ENCODE results near the gene TGFBR2. TPM values are rescaled to one million over a fixed set of nuclear protein-coding genes. Genes with fewer than 3 reads are reported as not detected.
A peak's percentile ranks its signal among the peaks of the same experiment; 100 is the strongest.

TGFBR2 gene
- total RNA-seq = 53.4 and 55.7 TPM in 2 replicates

- peak within 1 kb of the TSS; percentile 86 for H3K4me3 ChIP-seq (ENCODE audit: low read depth, low read length)
- peak; percentile 94 for DNase-seq (ENCODE audit: low read depth)
- peak; percentile 34 for TF ChIP-seq CTCF (conservative IDR thresholded peaks at IDR 0.05; ENCODE audit: low read depth, low read length)
Measured at GRCh38 chr3:30606301-30607031, at the start of gene TGFBR2. Gene TGFBR2 (plus strand): TSS chr3:30606601. CDS start chr3:30606884, 283 bp downstream.

- TF ChIP-seq CTCF (conservative IDR thresholded peaks at IDR 0.05; ENCODE audit: low read depth, low read length) = no peak
- no peak for DNase-seq (ENCODE audit: low read depth)
- no peak overlapping the region for H3K4me3 ChIP-seq (ENCODE audit: low read depth, low read length)
Measured at GRCh38 chr3:30557746-30558303, 48.6 kb upstream of the TGFBR2 start.

GRCh38 chr3:30563956-30564355 lies 42.4 kb upstream of the TGFBR2 start:
- DNase-seq (ENCODE audit: low read depth) = no peak
- no peak for TF ChIP-seq CTCF (conservative IDR thresholded peaks at IDR 0.05; ENCODE audit: low read depth, low read length)
- no peak overlapping the region for H3K4me3 ChIP-seq (ENCODE audit: low read depth, low read length)

- no peak for DNase-seq (ENCODE audit: low read depth)
- TF ChIP-seq CTCF (conservative IDR thresholded peaks at IDR 0.05; ENCODE audit: low read depth, low read length) = peak; percentile 35
- no peak overlapping the region for H3K4me3 ChIP-seq (ENCODE audit: low read depth, low read length)
Measured at GRCh38 chr3:30567139-30567753, 39.2 kb upstream of the TGFBR2 start.

- no peak overlapping the region for H3K4me3 ChIP-seq (ENCODE audit: low read depth, low read length)
- no peak for TF ChIP-seq CTCF (conservative IDR thresholded peaks at IDR 0.05; ENCODE audit: low read depth, low read length)
- no peak for DNase-seq (ENCODE audit: low read depth)
Measured at GRCh38 chr3:30576946-30577345, 29.5 kb upstream of the TGFBR2 start.

GRCh38 chr3:30577788-30578187 lies 28.6 kb upstream of the TGFBR2 start:
- no peak for TF ChIP-seq CTCF (conservative IDR thresholded peaks at IDR 0.05; ENCODE audit: low read depth, low read length)
- H3K4me3 ChIP-seq (ENCODE audit: low read depth, low read length) = no peak overlapping the region
- DNase-seq (ENCODE audit: low read depth) = no peak
